OCI-LY1 (cell line): Measurements from ENCODE around the gene SNTG2.

Experiments used
- H2AFZ ChIP-seq: fragments of 200-600 bp; sonication (generic), shearing (Covaris generic); 2 replicates; pipeline ENCODE4 v1.6.0; 2014; ENCODE audit warnings: antibody characterized with exemption, mild to moderate bottlenecking, low read length
- H3F3A ChIP-seq: fragments of 200-600 bp; sonication (generic), shearing (Covaris generic); 2 replicates; pipeline ENCODE4 v1.6.0; 2014; ENCODE audit warnings: mild to moderate bottlenecking, antibody characterized with exemption, low read length, moderate library complexity; ENCODE audit not compliant: insufficient read depth
- H3K27ac ChIP-seq: fragments of 200-600 bp; sonication (generic); 2 replicates; pipeline ENCODE4 v1.5.1; 2014; ENCODE audit warnings: low read length, mixed run types, mild to moderate bottlenecking, low read depth; ENCODE audit not compliant: poor library complexity, severe bottlenecking
- H3K27me3 ChIP-seq: fragments of 200-600 bp; sonication (generic); 2 replicates; pipeline ENCODE4 v1.6.0; 2014; ENCODE audit warnings: antibody characterized with exemption, mild to moderate bottlenecking, low read length, moderate library complexity; ENCODE audit not compliant: insufficient read depth
- H3K36me3 ChIP-seq: fragments of 200-600 bp; sonication (generic); 2 replicates; pipeline ENCODE4 v1.6.1; 2014; ENCODE audit warnings: mild to moderate bottlenecking, antibody characterized with exemption, low read length, moderate library complexity, mixed read lengths; ENCODE audit not compliant: insufficient read depth
- H3K4me1 ChIP-seq: fragments of 200-600 bp; sonication (generic); 2 replicates; pipeline ENCODE4 v1.5.1; 2014; ENCODE audit warnings: mild to moderate bottlenecking, low read length, moderate library complexity; ENCODE audit not compliant: insufficient read depth, severe bottlenecking
- H3K4me2 ChIP-seq: fragments of 200-600 bp; sonication (generic), shearing (Covaris generic); 2 replicates; pipeline ENCODE4 v1.6.1; 2014; ENCODE audit warnings: low read length
- H3K4me3 ChIP-seq: fragments of 200-600 bp; sonication (generic); 2 replicates; pipeline ENCODE4 v1.5.1; 2014; ENCODE audit warnings: low read length, low read depth, mild to moderate bottlenecking, mixed read lengths; ENCODE audit not compliant: poor library complexity, severe bottlenecking
- H3K79me2 ChIP-seq: fragments of 200-600 bp; shearing (Covaris generic); 2 replicates; pipeline ENCODE4 v1.6.1; 2016; ENCODE audit warnings: mixed run types, low read length, mixed read lengths; ENCODE audit not compliant: insufficient read depth
- H3K9ac ChIP-seq: fragments of 200-600 bp; sonication (generic), shearing (Covaris generic); 2 replicates; pipeline ENCODE4 v1.6.1; 2014; ENCODE audit warnings: mild to moderate bottlenecking, low read length, mixed read lengths
- H3K9me2 ChIP-seq: fragments of 200-600 bp; sonication (generic), shearing (Covaris generic); 2 replicates; pipeline ENCODE4 v1.6.1; 2014; ENCODE audit warnings: low read depth, mild to moderate bottlenecking, low read length, mixed read lengths
- H3K9me3 ChIP-seq: fragments of 200-600 bp; shearing (Covaris generic); 2 replicates; pipeline ENCODE4 v1.6.1; 2014; ENCODE audit warnings: low read length, mixed read lengths
- H4K20me1 ChIP-seq: fragments of 200-600 bp; sonication (generic), shearing (Covaris generic); 2 replicates; pipeline ENCODE4 v1.6.0; 2016; ENCODE audit warnings: mild to moderate bottlenecking, low read length; ENCODE audit not compliant: insufficient read depth
- EZH2 ChIP-seq: fragments of 200-600 bp; sonication (generic), shearing (Covaris generic); IDR thresholded peaks from 2 replicates; pipeline ENCODE4 v1.8.0; 2017; ENCODE audit warnings: borderline replicate concordance, mixed run types, mild to moderate bottlenecking, antibody characterized with exemption, low read length, moderate library complexity, mixed read lengths
- TF ChIP-seq, protein P1 (sequence below): fragments of 200-600 bp; sonication (generic), shearing (Covaris generic); IDR thresholded peaks from 2 replicates; pipeline ENCODE4 v1.5.1; 2017; ENCODE audit warnings: mild to moderate bottlenecking, antibody characterized with exemption, low read length, moderate library complexity, mixed read lengths

Gene SNTG2

GRCh38 chr2:973129-973528, 22.5 kb downstream of the SNTG2 start:
- Histone ChIP-seq H3K4me1 (no peaks in the 10 kb centered on the region), H3F3A (no peaks in the 10 kb centered on the region), H3K9me2 (no peaks in the 10 kb centered on the region), H3K9ac (no peak overlapping the region), H3K79me2 (no peaks in the 10 kb centered on the region), H3K9me3 (0 out of 2 replicates have a peak, but pooled peaks cover 4% of the 10 kb centered on the region), H4K20me1 (no peaks in the 10 kb centered on the region), H3K27me3 (no peaks in the 10 kb centered on the region), H2AFZ (no peak overlapping the region), H3K4me3 (no peak overlapping the region), H3K36me3 (no peaks in the 10 kb centered on the region), H3K27ac (no peak overlapping the region), H3K4me2 (no peak overlapping the region)
- TF ChIP-seq, protein P1, sequence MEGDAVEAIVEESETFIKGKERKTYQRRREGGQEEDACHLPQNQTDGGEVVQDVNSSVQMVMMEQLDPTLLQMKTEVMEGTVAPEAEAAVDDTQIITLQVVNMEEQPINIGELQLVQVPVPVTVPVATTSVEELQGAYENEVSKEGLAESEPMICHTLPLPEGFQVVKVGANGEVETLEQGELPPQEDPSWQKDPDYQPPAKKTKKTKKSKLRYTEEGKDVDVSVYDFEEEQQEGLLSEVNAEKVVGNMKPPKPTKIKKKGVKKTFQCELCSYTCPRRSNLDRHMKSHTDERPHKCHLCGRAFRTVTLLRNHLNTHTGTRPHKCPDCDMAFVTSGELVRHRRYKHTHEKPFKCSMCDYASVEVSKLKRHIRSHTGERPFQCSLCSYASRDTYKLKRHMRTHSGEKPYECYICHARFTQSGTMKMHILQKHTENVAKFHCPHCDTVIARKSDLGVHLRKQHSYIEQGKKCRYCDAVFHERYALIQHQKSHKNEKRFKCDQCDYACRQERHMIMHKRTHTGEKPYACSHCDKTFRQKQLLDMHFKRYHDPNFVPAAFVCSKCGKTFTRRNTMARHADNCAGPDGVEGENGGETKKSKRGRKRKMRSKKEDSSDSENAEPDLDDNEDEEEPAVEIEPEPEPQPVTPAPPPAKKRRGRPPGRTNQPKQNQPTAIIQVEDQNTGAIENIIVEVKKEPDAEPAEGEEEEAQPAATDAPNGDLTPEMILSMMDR: no peak
- TF ChIP-seq EZH2: no peak

GRCh38 chr2:974054-974453, 23.4 kb downstream of the SNTG2 start:
- no peaks in the 10 kb centered on the region for H3K79me2 ChIP-seq
- H3K4me3 ChIP-seq: no peak overlapping the region
- H3K9me2 ChIP-seq: no peaks in the 10 kb centered on the region
- H3F3A ChIP-seq: no peaks in the 10 kb centered on the region
- no peaks in the 10 kb centered on the region for H3K36me3 ChIP-seq
- no peak for TF ChIP-seq EZH2
- TF ChIP-seq, protein P1: no peak
- H3K9ac ChIP-seq: no peak overlapping the region
- no peak overlapping the region for H2AFZ ChIP-seq
- 0 out of 2 replicates have a peak, but pooled peaks cover under 1% of the 10 kb centered on the region for H3K9me3 ChIP-seq
- H4K20me1 ChIP-seq: no peaks in the 10 kb centered on the region
- no peak overlapping the region for H3K27ac ChIP-seq
- H3K4me1 ChIP-seq: no peaks in the 10 kb centered on the region
- no peaks in the 10 kb centered on the region for H3K27me3 ChIP-seq
- H3K4me2 ChIP-seq: no peak overlapping the region

- TF ChIP-seq EZH2: no peak
- TF ChIP-seq, protein P1: no peak
- Histone ChIP-seq H3K27ac (no peak overlapping the region), H4K20me1 (no peaks in the 10 kb centered on the region), H3K27me3 (no peaks in the 10 kb centered on the region), H3K9me2 (no peaks in the 10 kb centered on the region), H3K79me2 (no peaks in the 10 kb centered on the region), H3K36me3 (no peaks in the 10 kb centered on the region), H3K4me2 (no peak overlapping the region), H3K9ac (no peak overlapping the region), H2AFZ (no peak overlapping the region), H3K4me3 (no peak overlapping the region), H3K4me1 (no peaks in the 10 kb centered on the region), H3F3A (no peaks in the 10 kb centered on the region), H3K9me3 (no peaks in the 10 kb centered on the region)
Measured at GRCh38 chr2:974502-974901, 23.9 kb downstream of the SNTG2 start.
